Testis (tissue), 2 donors: ENCODE measurements around the gene NUMBL.

Experiments
- POLR2A ChIP-seq: fragments of 450-650 bp; IDR thresholded peaks from one replicate; pipeline ENCODE4 v1.6.1; 2017; ENCODE audit warnings: antibody characterized with exemption, mild to moderate bottlenecking, moderate library complexity
- TF ChIP-seq, protein P1 (sequence below), 3 experiments: fragments of 450-650 bp in 2 of 3; fragments of 200-600 bp in 1 of 3; sonication (generic) in 1 of 3; IDR thresholded peaks; one replicate each; pipeline ENCODE4 v1.5.1; 2016 to 2019; ENCODE audit warnings: antibody characterized with exemption in 3 of 3, mild to moderate bottlenecking in 2 of 3, moderate library complexity in 1 of 3

DNA sequence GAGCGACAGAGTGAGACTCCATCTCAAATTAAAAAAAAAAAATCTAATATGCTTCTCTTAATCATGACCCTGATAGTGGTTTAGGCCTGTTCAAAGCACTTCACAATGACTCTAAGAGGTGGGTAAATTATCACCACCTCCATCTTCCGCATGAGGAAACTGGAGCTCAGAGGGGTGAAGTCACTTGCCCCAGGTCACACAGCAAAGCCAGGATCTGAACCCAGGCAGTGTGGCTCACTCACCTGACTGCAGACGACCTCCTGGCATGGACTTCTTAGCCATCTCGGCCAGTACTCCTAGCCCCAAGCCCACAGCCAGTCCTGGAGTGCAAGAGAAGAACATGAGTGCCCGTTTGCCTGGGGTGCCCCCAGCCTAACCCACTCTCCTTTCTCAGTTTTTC is 19.4 kb upstream of the NUMBL start:
- TF ChIP-seq, protein P1, sequence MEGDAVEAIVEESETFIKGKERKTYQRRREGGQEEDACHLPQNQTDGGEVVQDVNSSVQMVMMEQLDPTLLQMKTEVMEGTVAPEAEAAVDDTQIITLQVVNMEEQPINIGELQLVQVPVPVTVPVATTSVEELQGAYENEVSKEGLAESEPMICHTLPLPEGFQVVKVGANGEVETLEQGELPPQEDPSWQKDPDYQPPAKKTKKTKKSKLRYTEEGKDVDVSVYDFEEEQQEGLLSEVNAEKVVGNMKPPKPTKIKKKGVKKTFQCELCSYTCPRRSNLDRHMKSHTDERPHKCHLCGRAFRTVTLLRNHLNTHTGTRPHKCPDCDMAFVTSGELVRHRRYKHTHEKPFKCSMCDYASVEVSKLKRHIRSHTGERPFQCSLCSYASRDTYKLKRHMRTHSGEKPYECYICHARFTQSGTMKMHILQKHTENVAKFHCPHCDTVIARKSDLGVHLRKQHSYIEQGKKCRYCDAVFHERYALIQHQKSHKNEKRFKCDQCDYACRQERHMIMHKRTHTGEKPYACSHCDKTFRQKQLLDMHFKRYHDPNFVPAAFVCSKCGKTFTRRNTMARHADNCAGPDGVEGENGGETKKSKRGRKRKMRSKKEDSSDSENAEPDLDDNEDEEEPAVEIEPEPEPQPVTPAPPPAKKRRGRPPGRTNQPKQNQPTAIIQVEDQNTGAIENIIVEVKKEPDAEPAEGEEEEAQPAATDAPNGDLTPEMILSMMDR (IDR thresholded peaks at IDR 0.05): no peak
- no peak for TF ChIP-seq POLR2A
